Neural cell (in vitro differentiated cells): ENCODE data around the gene CHEK1. TPM values are rescaled to one million over a fixed set of nuclear protein-coding genes. Genes with fewer than 3 reads are reported as not detected.
"Not testable (repeated sequence)": the region's sequence is repeated elsewhere in the genome, so short reads cannot be mapped to it uniquely, and the experiment has no call there.

ENCODE experiments used
- H2AFZ ChIP-seq: fragments of 200-600, 300-800 bp; sonication (generic), shearing (Covaris generic); 2 replicates; pipeline ENCODE4 v1.6.0; 2014; ENCODE audit warnings: low read depth, mild to moderate bottlenecking, antibody characterized with exemption, low read length, moderate library complexity
- H3F3A ChIP-seq: fragments of 200-600 bp; shearing (Covaris generic); 2 replicates; pipeline ENCODE4 v1.6.1; 2016; ENCODE audit warnings: mild to moderate bottlenecking, moderate library complexity, mixed read lengths, antibody characterized with exemption, low read length; ENCODE audit not compliant: insufficient read depth, poor library complexity, severe bottlenecking
- H3K27ac ChIP-seq: fragments of 200-600, 300-800 bp; sonication (generic), shearing (Covaris generic); 2 replicates; pipeline ENCODE4 v1.5.1; 2014; ENCODE audit warnings: mild to moderate bottlenecking, low read length, moderate library complexity
- H3K27me3 ChIP-seq: fragments of 300-800, 200-600 bp; sonication (generic), shearing (Covaris generic); 2 replicates; pipeline ENCODE4 v1.6.0; 2014; ENCODE audit warnings: mild to moderate bottlenecking, low read depth, low read length, moderate library complexity; ENCODE audit not compliant: insufficient read depth
- H3K36me3 ChIP-seq: fragments of 300-800, 200-600 bp; sonication (generic), shearing (Covaris generic); 2 replicates; pipeline ENCODE4 v1.5.1; 2014; ENCODE audit warnings: mild to moderate bottlenecking, antibody characterized with exemption, low read length, moderate library complexity; ENCODE audit not compliant: insufficient read depth
- H3K4me2 ChIP-seq: fragments of 300-800, 200-600 bp; sonication (generic), shearing (Covaris generic); 2 replicates; pipeline ENCODE4 v1.6.0; 2014; ENCODE audit warnings: mild to moderate bottlenecking, low read length
- H3K4me3 ChIP-seq: fragments of 300-800, 200-600 bp; sonication (generic), shearing (Covaris generic); 2 replicates; pipeline ENCODE4 v1.5.1; 2014; ENCODE audit warnings: mild to moderate bottlenecking, low read length, moderate library complexity
- H3K79me2 ChIP-seq: fragments of 200-600 bp; shearing (Covaris generic); replicated peaks from 2 replicates; pipeline ENCODE4 v1.6.0; 2014; ENCODE audit warnings: mild to moderate bottlenecking, low read length, moderate library complexity; ENCODE audit not compliant: insufficient read depth
- H3K9ac ChIP-seq: fragments of 300-800, 200-600 bp; sonication (generic), shearing (Covaris generic); 2 replicates; pipeline ENCODE4 v1.6.1; 2016; ENCODE audit warnings: mild to moderate bottlenecking, low read length, mixed read lengths
- H3K9me2 ChIP-seq: fragments of 200-600 bp; shearing (Covaris generic); 2 replicates; pipeline ENCODE4 v1.6.1; 2016; ENCODE audit warnings: mild to moderate bottlenecking, low read length, mixed read lengths; ENCODE audit not compliant: insufficient read depth
- H3K9me3 ChIP-seq: fragments of 200-600, 300-800 bp; sonication (generic), shearing (Covaris generic); 2 replicates; pipeline ENCODE4 v1.6.1; 2016; ENCODE audit warnings: mild to moderate bottlenecking, mixed run types, low read length, moderate library complexity, mixed read lengths
- H4K20me1 ChIP-seq: fragments of 200-600 bp; shearing (Covaris generic); 2 replicates; pipeline ENCODE4 v1.6.1; 2016; ENCODE audit warnings: mild to moderate bottlenecking, mixed run types; ENCODE audit not compliant: insufficient read depth
- EP300 ChIP-seq: fragments of 450-650 bp; conservative IDR thresholded peaks from 2 replicates; pipeline ENCODE4 v1.6.1; 2014; ENCODE audit warnings: antibody characterized with exemption, mild to moderate bottlenecking, moderate library complexity; ENCODE audit not compliant: poor library complexity, severe bottlenecking
- EZH2 ChIP-seq: fragments of 200-600, 300-800 bp; shearing (Covaris generic), sonication (generic); IDR thresholded peaks from 2 replicates; pipeline ENCODE4 v1.6.1; 2014; ENCODE audit warnings: antibody characterized with exemption, low read length, borderline replicate concordance, mild to moderate bottlenecking; ENCODE audit not compliant: insufficient read depth, poor library complexity, severe bottlenecking
- MXI1 ChIP-seq: fragments of 450-650 bp; conservative IDR thresholded peaks from 2 replicates; pipeline ENCODE4 v1.6.1; 2014; ENCODE audit warnings: antibody characterized with exemption, mild to moderate bottlenecking; ENCODE audit not compliant: poor library complexity, severe bottlenecking
- POLR2AphosphoS5 ChIP-seq: IDR thresholded peaks from 2 replicates; pipeline ENCODE4 v1.6.1; 2012
- RAD21 ChIP-seq: fragments of 450-650 bp; conservative IDR thresholded peaks from 2 replicates; pipeline ENCODE4 v1.6.1; 2014; ENCODE audit warnings: antibody characterized with exemption, mild to moderate bottlenecking, moderate library complexity
- SMC3 ChIP-seq: fragments of 450-650 bp; conservative IDR thresholded peaks from 2 replicates; pipeline ENCODE4 v1.6.1; 2014; ENCODE audit warnings: antibody characterized with exemption, mild to moderate bottlenecking, moderate library complexity; ENCODE audit not compliant: poor library complexity
- TAF1 ChIP-seq: IDR thresholded peaks from 2 replicates; pipeline ENCODE4 v1.6.1; 2012; ENCODE audit warnings: low read depth
- polyA plus RNA-seq: library from polyadenylated mRNA; depleted of rRNA; stranded (reverse); fragments of >200 nt; gene quantifications from 2 replicates; pipeline ENCODE4 v1.2.3, GENCODE V29; 2014
- TF ChIP-seq, protein P1 (sequence below): fragments of 450-650 bp; IDR thresholded peaks from 2 replicates; pipeline ENCODE4 v1.5.1; 2014; ENCODE audit warnings: antibody characterized with exemption, mild to moderate bottlenecking, moderate library complexity; ENCODE audit not compliant: poor library complexity, severe bottlenecking
- TF ChIP-seq, protein P2 (sequence below): IDR thresholded peaks from 2 replicates; pipeline ENCODE4 v1.6.1; 2012; ENCODE audit warnings: borderline replicate concordance

CHEK1 gene
- polyA plus RNA-seq, 1 donor from 2014 or later: 33.0 TPM

DNA sequence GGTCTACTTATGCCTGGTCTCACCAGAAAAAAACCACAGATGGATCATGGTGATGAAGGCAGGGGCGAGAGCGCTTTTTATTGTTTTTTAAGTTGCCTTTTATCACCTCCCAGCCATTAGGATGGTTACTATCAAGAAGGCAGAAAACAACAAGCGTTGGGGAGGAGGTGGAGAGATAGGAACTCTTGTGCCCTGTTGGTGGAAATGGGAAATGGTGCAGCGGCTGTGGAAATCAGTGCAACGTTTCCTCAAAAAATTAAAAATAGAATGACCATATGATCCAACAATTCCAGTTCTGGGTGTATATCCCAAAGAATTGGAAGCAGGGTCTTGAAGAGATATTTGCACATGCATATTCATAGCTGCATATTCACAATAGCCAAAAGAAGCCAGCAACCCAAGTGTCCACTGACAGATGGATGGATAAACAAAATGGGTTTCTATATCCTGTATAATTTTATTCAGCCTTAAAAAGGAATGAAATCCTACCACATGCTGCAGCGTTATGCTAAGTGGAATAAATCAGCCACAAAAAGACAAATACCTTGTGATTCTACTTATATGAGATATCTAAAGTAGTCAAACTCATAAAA, 76.2 kb downstream of the CHEK1 start:
- Histone ChIP-seq H2AFZ (no peak overlapping the region), H3K9me3 (no peaks in the 10 kb centered on the region), H3K27me3 (no peaks in the 10 kb centered on the region), H3K4me2 (no peak overlapping the region), H3K9me2 (no peaks in the 10 kb centered on the region), H3K9ac (no peak overlapping the region), H3F3A (no peaks in the 10 kb centered on the region), H3K36me3 (no peaks in the 10 kb centered on the region), H3K4me3 (no peak overlapping the region), H4K20me1 (no peaks in the 10 kb centered on the region), H3K79me2 (no peaks in the 10 kb centered on the region), H3K27ac (no peak overlapping the region)
- TF ChIP-seq, protein P1, sequence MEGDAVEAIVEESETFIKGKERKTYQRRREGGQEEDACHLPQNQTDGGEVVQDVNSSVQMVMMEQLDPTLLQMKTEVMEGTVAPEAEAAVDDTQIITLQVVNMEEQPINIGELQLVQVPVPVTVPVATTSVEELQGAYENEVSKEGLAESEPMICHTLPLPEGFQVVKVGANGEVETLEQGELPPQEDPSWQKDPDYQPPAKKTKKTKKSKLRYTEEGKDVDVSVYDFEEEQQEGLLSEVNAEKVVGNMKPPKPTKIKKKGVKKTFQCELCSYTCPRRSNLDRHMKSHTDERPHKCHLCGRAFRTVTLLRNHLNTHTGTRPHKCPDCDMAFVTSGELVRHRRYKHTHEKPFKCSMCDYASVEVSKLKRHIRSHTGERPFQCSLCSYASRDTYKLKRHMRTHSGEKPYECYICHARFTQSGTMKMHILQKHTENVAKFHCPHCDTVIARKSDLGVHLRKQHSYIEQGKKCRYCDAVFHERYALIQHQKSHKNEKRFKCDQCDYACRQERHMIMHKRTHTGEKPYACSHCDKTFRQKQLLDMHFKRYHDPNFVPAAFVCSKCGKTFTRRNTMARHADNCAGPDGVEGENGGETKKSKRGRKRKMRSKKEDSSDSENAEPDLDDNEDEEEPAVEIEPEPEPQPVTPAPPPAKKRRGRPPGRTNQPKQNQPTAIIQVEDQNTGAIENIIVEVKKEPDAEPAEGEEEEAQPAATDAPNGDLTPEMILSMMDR: no peak
- no peak for TF ChIP-seq MXI1
- TF ChIP-seq POLR2AphosphoS5: no peak
- TF ChIP-seq RAD21: no peak
- TF ChIP-seq EZH2: no peak
- no peak for TF ChIP-seq TAF1
- no peak for TF ChIP-seq SMC3
- no peak for TF ChIP-seq EP300
- TF ChIP-seq, protein P2, sequence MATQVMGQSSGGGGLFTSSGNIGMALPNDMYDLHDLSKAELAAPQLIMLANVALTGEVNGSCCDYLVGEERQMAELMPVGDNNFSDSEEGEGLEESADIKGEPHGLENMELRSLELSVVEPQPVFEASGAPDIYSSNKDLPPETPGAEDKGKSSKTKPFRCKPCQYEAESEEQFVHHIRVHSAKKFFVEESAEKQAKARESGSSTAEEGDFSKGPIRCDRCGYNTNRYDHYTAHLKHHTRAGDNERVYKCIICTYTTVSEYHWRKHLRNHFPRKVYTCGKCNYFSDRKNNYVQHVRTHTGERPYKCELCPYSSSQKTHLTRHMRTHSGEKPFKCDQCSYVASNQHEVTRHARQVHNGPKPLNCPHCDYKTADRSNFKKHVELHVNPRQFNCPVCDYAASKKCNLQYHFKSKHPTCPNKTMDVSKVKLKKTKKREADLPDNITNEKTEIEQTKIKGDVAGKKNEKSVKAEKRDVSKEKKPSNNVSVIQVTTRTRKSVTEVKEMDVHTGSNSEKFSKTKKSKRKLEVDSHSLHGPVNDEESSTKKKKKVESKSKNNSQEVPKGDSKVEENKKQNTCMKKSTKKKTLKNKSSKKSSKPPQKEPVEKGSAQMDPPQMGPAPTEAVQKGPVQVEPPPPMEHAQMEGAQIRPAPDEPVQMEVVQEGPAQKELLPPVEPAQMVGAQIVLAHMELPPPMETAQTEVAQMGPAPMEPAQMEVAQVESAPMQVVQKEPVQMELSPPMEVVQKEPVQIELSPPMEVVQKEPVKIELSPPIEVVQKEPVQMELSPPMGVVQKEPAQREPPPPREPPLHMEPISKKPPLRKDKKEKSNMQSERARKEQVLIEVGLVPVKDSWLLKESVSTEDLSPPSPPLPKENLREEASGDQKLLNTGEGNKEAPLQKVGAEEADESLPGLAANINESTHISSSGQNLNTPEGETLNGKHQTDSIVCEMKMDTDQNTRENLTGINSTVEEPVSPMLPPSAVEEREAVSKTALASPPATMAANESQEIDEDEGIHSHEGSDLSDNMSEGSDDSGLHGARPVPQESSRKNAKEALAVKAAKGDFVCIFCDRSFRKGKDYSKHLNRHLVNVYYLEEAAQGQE: no peak

DNA sequence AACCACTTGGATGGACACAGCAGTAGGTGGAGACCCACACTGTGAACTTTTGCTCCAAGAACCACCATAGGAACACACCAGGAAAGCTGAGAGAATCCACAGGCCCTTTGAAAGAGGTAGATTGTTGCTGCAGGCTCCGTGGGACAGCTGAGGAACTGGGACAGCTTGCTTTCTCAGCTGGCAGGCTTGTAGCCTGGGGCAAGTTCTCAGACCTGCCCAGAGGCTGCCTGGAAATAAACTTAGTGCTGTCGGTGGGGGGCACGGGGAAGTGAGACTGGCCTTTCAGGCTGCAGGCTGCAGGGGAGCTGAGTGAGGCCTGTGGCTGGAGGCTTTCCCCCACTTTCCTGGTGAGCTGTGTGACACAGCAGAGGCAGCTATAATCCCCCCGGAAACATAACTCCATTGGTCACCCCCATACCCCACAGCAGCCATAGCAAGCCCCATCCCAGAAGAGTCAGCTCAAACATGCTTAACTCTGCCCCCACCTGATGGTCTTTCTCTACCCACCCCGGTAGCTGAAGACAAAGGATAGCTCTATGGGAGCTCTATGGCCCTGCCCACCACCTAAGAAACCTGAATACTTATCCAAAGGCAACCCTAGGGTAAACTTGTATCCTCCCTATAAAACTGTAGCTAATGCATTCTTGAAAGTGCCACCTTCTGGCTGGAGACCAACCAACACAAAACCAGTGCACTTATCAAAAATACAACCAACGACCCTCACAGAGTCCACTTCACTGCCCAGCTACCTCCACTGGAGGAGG, 77.1 kb downstream of the CHEK1 start:
- Histone ChIP-seq H3K4me3 (no peak overlapping the region), H3K36me3 (no peaks in the 10 kb centered on the region)
- no peak for TF ChIP-seq EP300
- TF ChIP-seq TAF1: no peak
- no peak for TF ChIP-seq EZH2
- no peak for TF ChIP-seq RAD21
- TF ChIP-seq POLR2AphosphoS5: no peak
- no peak for TF ChIP-seq MXI1

DNA sequence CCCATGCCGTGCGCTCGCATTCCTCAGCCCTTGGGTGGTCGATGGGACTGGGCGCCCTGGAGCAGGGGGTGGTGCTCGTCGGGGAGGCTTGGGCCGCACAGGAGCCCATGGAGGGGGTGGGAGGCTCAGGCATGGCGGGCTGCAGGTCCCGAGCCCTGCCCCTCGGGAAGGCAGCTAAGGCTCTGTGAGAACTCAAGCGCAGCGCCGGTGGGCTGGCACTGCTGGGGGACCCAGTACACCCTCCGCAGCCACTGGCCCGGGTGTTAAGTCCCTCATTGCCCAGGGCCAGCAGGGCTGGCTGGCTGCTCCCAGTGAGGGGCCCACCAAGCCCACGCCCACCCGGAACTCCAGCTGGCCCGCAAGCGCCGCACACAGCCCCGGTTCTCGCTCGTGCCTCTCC, 79.7 kb downstream of the CHEK1 start:
- H3K9me2 ChIP-seq, H3K36me3 ChIP-seq, H3K79me2 ChIP-seq, H3K9ac ChIP-seq, H2AFZ ChIP-seq, H4K20me1 ChIP-seq, H3K27me3 ChIP-seq, H3K27ac ChIP-seq, H3F3A ChIP-seq, H3K9me3 ChIP-seq, H3K4me2 ChIP-seq, H3K4me3 ChIP-seq: not testable (repeated sequence)

More for the DNA sequence above, 77.1 kb downstream of the CHEK1 start:
- no peak overlapping the region for H3K27ac ChIP-seq
- no peak overlapping the region for H3K9ac ChIP-seq
- H2AFZ ChIP-seq: no peak overlapping the region
- no peaks in the 10 kb centered on the region for H3K9me3 ChIP-seq
- no peaks in the 10 kb centered on the region for H3F3A ChIP-seq
- H4K20me1 ChIP-seq: no peaks in the 10 kb centered on the region
- H3K27me3 ChIP-seq: no peaks in the 10 kb centered on the region
- no peak overlapping the region for H3K4me2 ChIP-seq
- H3K9me2 ChIP-seq: no peaks in the 10 kb centered on the region
- H3K79me2 ChIP-seq: no peaks in the 10 kb centered on the region
